Stimulated activated CD4-positive, alpha-beta T cell treated with anti-CD3 and anti-CD28 coated beads, Interleukin-1b, Interleukin-23, amount 100 ng/mL, for 4 hours (primary cell): ENCODE data around the gene SLC13A4.
"Not testable (repeated sequence)": the region's sequence is repeated elsewhere in the genome, so short reads cannot be mapped to it uniquely, and the experiment has no call there.

Experiments used
- DNase-seq, 2 donors: peaks; one replicate each; pipeline ENCODE4 v3.0.0-alpha.2; 2020; ENCODE audit warnings: low read depth in 2 of 2

SLC13A4 gene, protein sequence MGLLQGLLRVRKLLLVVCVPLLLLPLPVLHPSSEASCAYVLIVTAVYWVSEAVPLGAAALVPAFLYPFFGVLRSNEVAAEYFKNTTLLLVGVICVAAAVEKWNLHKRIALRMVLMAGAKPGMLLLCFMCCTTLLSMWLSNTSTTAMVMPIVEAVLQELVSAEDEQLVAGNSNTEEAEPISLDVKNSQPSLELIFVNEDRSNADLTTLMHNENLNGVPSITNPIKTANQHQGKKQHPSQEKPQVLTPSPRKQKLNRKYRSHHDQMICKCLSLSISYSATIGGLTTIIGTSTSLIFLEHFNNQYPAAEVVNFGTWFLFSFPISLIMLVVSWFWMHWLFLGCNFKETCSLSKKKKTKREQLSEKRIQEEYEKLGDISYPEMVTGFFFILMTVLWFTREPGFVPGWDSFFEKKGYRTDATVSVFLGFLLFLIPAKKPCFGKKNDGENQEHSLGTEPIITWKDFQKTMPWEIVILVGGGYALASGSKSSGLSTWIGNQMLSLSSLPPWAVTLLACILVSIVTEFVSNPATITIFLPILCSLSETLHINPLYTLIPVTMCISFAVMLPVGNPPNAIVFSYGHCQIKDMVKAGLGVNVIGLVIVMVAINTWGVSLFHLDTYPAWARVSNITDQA

DNA sequence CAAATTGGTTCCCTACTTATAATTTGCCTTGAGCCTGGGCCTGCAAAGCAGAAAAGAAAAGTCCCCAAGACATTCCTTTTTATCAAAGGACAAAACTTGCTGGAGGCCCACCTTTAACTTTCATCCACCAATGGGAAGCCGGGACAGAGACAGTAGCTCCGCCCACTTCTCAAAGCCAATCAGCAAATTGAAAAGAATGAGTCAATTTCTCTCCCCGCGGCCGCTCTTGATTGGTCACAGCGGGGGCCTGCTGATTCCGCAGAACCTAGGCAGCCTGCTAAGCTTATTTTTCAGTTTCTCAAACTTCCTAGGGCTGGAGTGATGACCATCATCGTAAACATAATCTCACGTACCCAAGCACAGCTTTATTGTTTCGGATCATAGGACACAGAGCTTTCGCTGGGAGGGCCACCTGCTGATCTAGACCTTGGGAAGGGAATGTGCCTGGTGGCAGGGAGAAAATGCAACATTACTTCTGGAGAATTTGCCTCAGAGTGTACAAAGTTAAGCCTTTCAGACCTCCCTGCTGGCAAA lies at the start of gene SLC13A4:
TSS of gene SLC13A4 (minus strand) at position 51 of the 534 bp plus-strand sequence. CDS start 690 bp downstream, outside the sequence.
- DNase-seq = no peak

DNA sequence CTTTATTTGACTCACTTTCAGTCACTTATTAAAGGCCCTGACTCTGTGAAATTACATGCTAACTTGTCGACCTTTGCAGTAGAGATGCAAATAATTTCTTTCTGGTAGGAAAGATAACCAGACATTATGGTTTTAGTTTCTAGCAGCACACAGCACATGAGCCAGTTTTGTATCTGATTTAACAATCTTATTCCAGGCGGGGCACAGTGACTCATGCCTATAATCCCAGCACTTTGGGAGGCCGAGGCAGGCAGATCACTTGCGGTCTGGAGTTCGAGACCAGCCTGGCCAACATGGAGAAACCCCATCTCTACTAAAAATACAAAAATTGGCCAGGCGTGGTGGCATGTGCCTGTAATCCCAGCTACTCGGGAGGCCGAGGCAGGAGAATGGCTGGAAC lies 47.9 kb upstream of the SLC13A4 start:
- DNase-seq = not testable (repeated sequence)

DNA sequence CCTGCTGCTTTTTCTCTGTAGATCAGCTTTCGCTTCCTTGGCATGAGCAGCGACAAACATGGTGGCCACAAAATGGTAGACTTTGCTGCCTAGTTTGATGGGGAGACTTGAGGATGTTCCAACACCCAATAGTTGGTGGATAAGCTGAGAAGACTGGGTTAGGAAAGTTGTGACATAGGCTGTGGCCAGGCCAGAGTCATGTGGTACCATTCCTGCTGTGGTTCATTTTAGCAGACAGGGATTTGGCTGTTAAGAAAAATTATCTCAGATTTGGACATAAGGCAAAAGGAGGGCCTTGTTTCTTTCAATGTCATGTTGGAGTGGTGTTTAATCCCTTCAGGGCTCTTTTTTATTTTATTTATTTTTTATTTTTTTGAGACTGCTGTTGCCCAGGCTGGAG lies 47.2 kb upstream of the SLC13A4 start:
- DNase-seq = no peak

DNA sequence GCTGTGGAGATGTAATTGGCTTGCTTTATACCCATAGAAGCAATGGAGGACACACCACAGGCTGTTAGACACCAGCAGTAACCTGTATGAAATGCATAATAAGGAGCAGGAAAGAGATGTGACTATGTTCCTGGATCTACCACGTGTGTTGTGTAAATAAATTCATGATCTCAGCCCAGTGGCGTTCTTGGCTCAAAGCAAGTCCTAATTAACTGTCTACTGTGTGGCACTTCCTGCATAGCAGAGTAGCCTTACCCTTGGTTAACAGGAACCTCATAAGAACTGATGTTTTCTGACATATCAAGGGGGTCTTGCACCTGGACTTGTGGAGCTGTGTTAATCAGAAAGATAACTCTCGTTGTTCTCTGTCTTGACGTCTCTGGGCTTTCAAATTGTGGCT lies 46.3 kb upstream of the SLC13A4 start:
- no peak for DNase-seq

DNA sequence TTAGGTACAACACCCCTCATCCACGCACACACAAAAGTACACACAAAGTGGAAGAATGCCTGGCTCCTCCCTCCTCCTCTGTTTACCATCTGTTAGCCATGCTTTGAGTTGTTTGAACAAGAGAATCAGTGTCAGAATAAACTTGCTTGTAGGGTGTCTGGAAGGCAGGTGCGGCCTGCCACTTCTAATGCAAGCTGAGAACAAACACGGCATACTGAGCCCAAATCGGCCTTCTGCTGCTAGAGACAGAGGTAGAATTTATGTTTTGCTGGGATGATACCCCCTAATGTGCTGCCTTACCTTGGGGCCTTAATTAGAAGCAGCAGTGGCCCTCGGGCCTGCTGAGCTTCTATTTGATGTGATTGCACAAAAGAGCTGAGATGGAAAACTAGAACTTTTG lies 45.5 kb upstream of the SLC13A4 start:
- no peak for DNase-seq

DNA sequence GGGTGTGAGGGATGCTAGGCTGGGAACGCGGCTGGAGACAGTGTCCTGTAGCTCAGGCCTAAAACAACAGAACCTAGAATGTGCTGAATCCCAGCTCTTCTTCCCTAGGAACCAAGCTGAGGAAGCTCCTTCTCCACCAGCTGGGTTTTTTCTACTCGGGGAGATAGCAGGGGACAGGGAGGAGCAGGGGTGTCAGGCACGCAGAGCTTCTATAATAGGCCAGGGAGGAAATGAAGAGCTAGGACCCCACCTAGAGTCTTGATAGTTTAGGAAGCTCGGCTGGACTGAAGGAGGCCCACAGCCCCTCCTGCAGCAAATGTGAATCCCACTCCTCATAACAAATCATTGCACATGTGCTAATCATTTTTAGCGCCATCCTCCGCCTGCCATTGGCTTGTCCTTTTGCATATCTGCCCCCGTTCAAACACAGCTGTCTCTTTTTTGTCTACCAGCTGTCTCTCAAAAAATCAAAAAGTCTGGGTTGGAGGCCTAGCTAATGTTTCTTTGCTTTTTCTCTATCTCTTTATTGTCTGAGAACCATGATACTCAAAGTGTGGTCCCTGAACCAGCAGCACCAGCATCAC lies 44.7 kb upstream of the SLC13A4 start:
- no peak for DNase-seq

DNA sequence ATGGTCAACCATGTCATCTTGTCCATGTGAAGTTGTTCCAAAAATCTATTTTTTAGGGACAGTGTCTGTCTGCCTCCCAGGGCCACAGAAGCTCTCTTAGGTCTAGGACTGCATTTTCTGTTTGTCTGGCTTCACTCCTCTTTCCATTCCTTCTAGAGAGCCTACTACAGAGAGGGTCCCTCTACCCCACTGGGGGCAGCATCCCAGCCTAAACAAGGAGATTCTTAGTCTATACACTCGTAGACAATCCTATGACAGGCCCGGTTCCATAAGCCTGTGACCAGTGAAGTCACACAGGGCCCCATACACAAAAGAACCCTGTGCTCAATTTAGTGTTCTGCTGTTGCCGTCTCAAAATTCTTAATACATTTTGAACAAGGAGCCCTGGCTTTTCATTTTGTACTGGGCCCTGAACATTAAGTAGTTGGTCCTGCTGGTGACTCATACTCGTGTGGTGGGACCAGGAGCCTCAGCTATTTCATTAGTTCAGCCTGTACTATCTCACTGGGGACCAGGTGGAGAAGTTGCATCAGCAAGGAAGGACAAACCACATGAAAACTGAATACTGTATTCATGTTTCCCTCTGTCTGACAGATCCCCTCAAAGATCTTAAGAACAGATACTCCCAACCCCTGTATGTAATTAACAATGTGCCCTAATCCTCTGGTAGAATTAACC lies 44.1 kb upstream of the SLC13A4 start:
- DNase-seq = no peak

DNA sequence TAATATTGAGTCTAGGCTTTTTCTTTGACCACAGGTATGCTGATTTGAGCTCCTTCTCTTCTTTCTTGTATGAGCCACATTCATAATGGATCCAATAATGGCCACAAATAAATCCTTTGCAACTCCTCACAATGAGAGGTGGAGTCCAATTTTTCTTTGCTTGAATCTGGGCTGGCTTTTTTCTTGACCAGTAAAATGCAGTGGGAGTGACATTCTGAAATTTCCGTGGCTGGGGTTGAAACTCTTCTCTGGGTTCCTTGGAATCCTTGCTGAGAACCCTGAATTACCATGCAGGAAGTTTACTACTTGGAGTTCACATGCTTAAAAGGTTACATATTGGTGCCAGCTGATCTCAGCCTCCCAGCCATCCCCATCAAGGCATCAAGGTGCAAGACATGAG lies 43.1 kb upstream of the SLC13A4 start:
- no peak for DNase-seq

DNA sequence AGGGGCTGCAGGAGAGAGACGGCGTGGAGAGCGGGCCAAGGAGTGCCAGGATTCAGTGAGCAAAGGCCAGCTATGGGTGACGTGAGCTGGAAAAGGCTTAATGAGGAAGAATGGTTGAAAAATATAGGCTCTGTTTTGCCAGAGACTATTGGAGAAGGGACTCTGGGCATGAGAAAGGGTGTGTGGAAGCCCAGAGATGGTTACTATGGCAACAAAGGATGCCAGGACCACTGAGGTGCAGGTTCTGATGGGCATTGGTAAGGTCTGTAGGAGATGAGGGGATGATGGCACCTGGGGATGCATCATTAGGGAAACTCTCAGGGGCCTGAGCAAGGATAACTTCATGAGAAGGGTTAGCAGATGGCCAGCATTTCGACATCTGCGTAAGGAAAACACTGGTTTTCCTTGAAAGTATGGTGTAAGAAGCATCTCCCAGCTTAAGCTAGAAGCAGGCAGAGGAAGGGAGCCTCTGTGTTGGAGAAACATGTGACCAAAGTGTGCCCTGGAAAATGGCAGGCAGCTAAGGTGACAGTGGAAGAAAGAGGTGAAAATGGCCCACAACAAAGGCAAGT lies 42.2 kb upstream of the SLC13A4 start:
- DNase-seq = no peak

DNA sequence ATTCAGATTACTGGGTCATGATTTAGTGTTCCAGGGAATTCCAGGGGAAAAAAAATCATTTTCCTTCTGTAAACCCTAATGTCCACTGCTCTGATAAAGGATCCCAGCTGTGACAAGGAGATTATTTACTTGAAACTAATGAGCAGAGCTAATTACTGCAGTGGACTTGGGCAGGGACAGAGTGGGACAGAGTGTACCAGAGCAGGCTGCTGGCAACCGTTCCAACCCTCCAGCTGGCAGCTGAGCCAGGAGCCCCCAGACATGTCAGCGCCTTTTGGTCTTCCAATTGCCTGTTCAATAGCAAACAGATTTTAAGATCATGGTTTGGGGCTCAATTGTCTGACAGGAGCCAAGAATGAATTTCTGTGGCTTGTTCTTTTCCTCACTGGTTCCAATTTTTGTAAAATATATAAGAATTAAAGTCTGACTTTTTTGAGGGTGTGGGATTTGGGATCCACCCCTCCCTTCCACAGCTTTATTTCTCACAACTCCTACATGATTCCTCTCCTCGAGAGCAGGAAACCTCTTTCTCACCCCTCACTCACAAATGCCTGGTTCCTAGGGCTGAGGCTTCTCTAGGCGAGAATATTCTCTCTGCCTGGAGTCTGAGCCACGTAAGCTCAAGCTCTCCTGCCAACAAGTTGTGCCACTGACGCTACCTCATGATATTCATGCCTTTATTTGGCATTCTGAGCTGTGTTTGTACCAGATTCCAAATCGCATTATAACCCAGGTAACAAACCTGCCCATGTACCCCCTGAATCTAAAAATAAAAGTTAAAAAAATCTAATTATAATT lies 41.2 kb upstream of the SLC13A4 start:
- no peak for DNase-seq

DNA sequence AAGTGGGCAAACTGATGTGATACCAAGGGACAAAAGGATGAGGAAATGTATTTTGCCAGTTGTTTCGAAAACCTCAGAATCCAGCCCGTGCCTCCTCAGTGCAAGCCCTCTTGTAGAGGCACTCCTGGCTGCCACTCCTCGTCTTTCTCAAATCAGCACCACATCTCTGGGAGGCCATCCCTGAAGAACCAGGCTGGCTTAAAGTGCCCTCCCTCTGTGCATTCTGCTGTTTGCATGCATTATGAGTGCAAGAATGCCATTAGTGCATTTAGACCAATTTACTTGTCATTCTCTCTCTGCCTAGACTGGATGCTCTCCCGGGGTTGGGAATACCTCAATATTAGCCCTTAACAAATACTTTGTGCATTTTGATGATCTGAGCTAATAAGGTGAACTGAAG lies 40.5 kb upstream of the SLC13A4 start:
- DNase-seq = no peak

DNA sequence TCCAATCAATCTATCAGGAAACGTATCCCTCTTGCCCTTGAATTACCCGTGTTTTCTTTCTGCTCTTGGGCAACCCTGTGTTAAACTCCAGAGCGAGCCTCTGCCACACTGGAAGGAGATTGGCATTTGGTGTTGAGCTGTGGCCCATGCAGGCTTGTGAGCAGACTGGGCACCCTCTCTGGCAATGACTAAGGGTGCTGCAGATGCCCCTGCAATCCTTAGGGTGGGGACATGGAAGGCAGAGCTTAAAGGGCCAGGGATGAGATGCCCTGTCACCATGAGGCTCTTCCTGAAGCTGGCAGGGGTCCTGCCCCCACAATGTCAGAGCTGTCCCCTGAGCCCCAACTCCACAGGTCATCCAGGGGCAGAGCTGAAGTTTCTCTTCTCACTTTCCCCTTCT lies 40.1 kb upstream of the SLC13A4 start:
- DNase-seq = no peak

DNA sequence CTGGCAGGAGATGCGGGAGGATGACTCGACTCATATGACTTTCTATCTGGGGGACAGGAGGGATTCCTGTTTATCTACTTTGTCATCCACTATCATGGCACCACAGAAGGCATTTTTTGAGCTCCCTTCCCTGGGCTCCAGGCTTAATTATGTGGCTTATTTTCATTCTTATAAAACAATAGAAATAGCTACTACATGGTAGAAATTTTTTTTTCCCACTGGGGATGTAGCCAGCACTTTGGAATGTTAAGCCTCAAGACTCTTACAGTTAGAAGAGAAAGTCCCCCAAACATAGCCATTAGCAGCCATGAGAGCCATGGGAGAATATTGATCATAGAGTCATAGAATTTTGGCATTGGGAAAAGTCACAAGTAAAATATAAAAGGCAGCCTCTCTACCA lies 35.3 kb upstream of the SLC13A4 start:
- DNase-seq = no peak

DNA sequence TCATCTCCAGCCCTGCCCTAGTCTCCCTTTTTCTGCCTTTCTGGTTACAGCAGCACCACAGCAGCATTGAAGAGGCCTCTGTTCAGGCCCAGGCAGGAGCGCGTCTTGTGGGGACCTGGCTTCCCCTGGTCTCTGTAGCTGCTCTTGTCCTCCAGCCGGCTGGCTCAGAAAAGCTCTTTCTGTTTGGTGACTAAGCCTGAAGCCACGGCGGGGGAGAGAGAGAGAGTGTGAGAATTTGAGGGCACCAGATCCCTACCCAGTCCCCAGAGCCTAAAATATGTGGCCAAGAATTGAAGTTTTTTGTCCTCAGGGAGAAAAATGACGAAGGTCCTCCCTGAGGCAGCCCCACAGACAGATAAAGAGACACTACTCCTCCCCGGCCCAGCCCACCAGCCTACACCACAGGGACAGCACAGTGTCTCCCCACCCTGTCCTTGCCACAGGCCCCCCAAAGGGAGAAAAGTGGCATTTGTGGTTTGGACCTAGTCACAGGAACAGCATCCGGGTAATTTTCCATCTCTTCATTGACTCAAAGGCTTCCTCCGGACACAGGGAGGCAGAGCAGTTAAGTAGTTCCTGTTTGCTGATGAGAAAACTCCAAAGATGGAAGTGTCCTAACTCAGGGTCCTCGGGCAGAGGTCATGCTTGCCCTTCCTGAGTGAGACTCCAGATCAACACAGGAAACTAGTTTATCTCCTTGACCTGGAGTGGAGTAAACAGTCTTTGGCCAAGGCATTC lies 33.9 kb upstream of the SLC13A4 start:
- DNase-seq = no peak

DNA sequence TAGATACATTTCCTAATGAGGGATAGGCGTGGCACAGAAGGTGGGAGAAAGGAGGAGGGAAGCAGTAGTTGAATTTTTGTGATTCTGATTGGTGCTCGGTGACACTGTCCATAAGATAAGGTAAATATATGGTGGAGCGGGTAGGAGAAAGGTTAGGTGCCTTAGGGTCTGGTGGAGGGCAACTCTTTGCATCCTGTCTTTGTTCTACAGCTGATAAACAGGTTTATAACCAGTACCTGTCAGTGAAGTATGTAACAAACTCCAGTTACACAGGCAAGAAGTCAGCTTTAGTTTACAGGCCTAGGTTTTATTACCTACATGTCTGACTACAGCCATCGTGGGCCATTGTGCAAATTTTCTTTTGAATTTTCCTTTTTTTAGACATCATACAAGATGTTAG lies 31.5 kb upstream of the SLC13A4 start:
- no peak for DNase-seq

DNA sequence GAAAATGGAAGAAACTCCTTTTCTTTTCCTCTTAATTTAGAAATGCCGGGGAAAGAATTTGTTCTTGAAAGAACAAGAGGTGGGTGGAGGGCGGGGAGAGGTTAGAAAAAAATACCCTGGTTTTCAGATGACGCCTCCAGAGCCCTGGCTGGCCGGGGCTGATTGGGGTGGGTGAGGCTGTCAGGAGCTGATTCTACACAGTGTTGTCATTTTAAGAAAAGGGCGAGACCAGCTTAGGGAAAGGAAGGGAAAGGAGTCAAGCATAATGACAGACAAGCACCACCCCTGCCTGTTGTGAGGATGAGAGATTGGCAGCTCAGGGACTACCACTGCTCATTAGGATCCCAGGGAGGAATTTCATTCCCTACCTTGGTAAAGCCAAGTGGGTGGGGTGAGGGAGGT lies 30.5 kb upstream of the SLC13A4 start:
- DNase-seq = no peak

DNA sequence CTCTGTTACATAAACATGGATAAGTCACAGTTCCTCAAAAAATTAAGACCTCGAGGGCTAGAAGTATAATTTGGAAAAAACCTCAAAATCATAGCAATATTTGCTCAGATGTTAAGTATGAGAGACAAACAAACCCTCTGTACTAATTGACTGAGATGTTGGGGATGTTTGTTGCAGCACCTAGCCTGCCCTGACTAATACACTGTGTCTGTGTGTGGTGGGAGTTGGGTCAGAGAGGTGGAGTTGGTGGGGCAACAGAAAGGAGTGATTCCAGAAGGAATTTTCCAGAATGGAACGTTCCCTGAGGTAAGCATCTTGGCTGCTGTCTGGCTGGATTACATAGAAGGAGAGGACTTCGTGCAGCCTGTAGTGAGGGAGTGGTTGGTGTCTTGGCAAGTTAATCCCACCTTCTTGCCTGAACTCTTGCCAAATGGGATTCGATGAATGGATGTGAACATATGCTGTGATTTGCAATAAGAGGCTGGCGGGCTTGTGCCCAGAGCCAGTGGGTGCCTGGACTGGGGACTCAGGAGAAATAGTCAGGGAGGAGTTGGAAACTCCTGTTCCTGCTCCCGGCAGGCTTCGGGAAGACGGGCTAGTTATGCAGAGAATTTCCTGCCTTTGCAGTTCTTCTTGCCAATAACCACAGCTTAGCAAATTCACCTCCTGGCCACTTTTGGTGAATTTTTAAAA lies 29.9 kb upstream of the SLC13A4 start:
- no peak for DNase-seq

DNA sequence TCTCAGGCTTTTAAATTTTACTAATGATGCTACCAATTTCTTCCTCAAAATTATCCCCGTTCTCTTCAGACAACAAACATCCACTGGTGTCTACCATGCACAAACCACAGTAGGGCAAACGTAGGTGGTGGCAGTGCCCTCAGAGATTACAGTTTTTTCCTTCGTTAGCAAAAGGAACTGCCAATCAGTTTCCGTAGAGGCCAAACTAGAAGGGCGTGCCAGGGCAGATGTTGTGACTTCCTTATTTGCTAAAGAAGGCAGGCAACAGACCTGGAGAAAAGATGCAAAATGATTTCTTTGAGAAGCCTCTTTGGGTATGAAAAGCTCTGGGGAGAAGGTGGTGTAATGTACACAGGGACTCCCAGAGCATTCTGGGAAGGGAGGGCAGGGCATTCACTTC lies 28.2 kb upstream of the SLC13A4 start:
- no peak for DNase-seq

DNA sequence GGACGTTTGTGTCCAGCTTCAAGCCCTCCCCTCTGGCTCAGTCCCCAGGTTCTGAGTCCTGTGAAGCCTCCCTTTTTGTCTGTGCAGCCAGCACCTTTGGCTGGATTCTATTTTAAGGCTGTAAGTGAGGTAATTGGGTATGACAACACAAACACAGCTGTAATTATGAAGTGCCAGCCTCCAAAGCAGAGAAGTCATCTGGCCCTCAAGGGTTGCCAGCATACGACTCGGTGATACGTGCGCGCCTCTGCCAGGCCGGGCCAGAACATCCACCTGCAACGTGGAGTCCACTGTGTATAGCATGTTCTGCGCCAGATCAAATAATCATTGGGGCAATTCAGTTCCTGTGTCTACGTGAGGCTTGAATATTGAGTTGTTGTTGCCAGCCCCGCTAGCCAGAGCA lies 27.4 kb upstream of the SLC13A4 start:
- no peak for DNase-seq
